HG03571 (cell line): Measurements from ENCODE around the gene ABCC6.
"Not testable (repeated sequence)": the region's sequence is repeated elsewhere in the genome, so short reads cannot be mapped to it uniquely, and the experiment has no call there.

ENCODE experiments used
- ATAC-seq: cut with Tn5 transposase; IDR thresholded peaks from one replicate; pipeline ENCODE4 v1.9.1; 2021; ENCODE audit not compliant: unreplicated experiment

The ABCC6 gene

GRCh38 chr16:16162591-16162990, 60.7 kb downstream of the ABCC6 start:
- ATAC-seq: no peak

GRCh38 chr16:16161840-16162239, 61.5 kb downstream of the ABCC6 start:
- not testable (repeated sequence) for ATAC-seq

- ATAC-seq: no peak
These were observed 62.0 kb downstream of the ABCC6 start for GRCh38 chr16:16161319-16161718.

GRCh38 chr16:16159662-16160061, 63.6 kb downstream of the ABCC6 start:
- ATAC-seq: no peak

- no peak for ATAC-seq
These were observed 64.4 kb downstream of the ABCC6 start for GRCh38 chr16:16158741-16159374.

- no peak for ATAC-seq
These were observed 65.1 kb downstream of the ABCC6 start for GRCh38 chr16:16158082-16158658.

- no peak for ATAC-seq
These were observed 66.1 kb downstream of the ABCC6 start for GRCh38 chr16:16157166-16157565.

- no peak for ATAC-seq
These were observed 68.1 kb downstream of the ABCC6 start for GRCh38 chr16:16155234-16155633.

GRCh38 chr16:16154281-16154951, 68.9 kb downstream of the ABCC6 start:
- ATAC-seq: no peak

- ATAC-seq: not testable (repeated sequence)
These were observed 70.3 kb downstream of the ABCC6 start for GRCh38 chr16:16153000-16153399.

- no peak for ATAC-seq
These were observed 72.0 kb downstream of the ABCC6 start for GRCh38 chr16:16151315-16151714.

- ATAC-seq: no peak
These were observed 72.5 kb downstream of the ABCC6 start for GRCh38 chr16:16150878-16151152.

- ATAC-seq: no peak
These were observed 73.0 kb downstream of the ABCC6 start for GRCh38 chr16:16150117-16150877.

GRCh38 chr16:16149710-16150116, 73.6 kb downstream of the ABCC6 start:
- ATAC-seq: no peak

- ATAC-seq: no peak
These were observed 74.5 kb downstream of the ABCC6 start for GRCh38 chr16:16148755-16149154.

GRCh38 chr16:16148000-16148599, 75.2 kb downstream of the ABCC6 start:
- ATAC-seq: not testable (repeated sequence)

GRCh38 chr16:16147316-16147999, 75.8 kb downstream of the ABCC6 start:
- no peak for ATAC-seq

- no peak for ATAC-seq
These were observed 76.6 kb downstream of the ABCC6 start for GRCh38 chr16:16146380-16147315.

GRCh38 chr16:16145286-16145685, 78.0 kb downstream of the ABCC6 start:
- no peak for ATAC-seq

- ATAC-seq: no peak
These were observed 78.9 kb downstream of the ABCC6 start for GRCh38 chr16:16144416-16144815.
